ENCODE data around the gene NME4.
"Not testable (repeated sequence)": the region's sequence is repeated elsewhere in the genome, so short reads cannot be mapped to it uniquely, and the experiment has no call there.

NME4 gene

DNA sequence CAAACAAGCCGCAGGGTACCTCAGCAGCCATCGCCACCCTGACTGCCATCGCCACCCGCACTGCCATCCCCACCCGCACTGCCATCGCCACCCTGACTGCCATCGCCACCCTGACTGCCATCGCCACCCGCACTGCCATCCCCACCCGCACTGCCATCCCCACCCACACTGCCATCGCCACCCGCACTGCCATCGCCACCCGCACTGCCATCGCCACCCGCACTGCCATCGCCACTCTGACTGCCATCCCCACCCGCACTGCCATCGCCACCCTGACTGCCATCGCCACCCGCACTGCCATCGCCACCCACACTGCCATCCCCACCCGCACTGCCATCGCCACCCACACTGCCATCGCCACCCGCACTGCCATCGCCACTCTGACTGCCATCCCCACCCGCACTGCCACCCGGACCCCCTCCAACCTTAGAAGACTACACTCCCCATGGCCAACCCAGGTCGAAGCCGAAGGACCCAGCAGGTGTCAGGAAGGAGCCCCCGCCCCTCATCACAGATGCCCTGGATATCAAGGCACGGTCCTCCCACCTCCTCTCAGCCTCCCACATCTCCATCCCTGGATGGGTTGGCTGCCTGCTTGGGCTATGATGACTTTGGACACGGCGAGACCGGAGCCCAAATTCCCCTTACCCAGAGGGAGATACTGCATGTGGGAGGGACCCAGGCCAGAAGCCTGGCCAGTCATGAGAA, 18.7 kb upstream of the NME4 start:
- not testable (repeated sequence) for DNase-seq

DNA sequence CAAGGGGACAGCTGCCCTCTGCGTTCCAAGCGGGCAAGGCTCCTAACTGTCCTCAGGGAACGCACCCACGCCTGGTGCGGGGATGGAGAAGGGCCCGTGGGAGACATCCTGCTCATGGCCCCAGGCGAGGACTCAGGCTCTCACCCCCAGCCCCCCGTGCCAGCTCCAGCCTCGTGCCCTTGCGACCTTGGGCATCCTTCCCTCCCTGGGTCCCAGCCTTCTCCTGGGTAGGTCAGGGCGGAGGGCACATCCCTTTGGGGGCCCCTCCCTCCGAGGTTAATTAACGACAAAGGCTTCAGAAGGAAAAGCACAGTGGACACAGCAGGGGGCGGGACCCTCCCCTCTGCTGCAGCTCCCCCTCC, 18.2 kb upstream of the NME4 start:
- no peak for DNase-seq

DNA sequence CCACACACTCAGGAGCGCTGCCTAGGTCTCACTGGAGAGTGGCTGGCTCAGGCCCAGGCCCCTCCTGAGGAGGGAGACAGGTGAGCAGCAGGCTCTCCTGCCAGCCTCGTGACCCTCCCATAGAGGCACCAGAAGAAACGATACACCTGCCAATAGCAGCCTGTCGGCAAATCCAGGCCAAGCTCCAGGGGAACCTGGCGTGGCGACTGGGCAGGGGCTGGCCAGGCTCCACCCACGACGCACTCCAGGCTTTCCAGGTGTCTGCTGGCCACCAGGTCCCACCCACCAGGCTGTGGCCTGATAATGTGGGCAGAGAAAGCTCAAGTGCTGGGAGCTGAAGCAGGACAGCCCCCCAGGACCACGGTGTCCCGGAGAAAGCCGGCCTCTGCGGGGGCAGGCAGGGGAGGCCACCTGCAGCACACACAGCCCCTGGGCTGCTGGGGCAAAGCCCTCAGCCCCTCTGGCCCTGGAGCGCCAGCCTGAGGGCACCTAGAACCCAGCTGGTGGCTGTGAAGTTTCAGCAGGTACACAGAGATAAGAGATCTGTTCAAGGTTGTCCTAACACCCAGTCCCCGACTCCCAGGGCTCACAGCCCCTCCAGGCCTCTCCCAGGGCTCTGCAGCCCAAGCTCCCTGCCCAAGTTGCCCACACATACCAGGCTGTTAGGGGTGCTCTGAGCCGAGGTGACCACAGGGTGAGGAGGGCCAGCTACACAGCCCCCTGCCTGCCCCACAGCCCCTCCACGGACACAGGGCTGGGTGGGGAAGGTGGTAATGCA, 17.6 kb upstream of the NME4 start:
- DNase-seq: peak; percentile 94

DNA sequence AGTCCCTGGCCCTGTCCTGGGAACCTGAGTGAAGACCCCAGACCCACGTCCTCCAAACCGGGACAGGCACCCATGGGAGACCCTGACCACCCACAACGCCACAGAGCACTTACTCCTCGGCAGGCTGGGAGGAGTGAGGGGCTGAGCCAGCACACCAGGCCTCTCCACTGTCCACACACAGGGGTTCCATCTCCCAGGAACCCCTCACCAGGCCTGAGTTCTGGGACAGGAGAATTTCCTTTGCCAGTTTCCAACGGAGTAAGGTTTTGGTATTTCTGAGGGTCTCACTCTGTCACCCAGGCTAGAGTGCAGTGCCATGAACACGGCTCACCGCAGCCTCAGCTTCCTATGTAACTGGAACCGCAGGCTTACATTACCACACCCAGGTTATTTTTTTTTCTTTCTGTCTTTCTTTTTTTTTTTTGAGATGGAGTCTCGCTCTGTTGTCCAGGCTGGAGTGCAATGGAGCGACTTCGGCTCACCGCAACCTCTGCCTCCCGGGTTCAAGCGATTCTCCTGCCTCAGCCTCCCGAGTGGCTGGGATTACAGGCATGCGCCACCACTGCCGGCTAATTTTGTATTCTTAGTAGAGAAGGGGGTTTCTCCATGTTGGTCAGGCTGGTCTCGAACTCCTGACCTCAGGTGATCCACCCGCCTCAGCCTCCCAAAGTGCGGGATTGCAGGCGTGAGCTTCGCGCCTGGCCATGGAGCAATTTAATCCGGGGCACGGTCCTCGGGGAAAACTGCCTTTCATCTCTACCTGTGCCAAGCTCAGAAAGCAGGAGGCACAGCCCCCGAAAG, 16.8 kb upstream of the NME4 start:
- DNase-seq: no peak

DNA sequence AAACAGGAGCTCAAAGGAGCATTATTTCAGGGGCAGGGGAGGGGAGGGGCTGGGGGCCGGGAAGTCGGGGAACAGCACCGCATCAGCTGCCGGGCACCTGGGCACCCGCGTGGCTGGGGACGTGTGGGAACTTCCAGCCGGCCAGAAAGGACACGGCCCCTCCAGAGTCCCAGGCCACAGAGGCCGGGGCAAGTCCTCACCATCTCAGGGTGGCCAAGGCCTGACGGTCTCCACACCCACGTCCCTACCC, 16.3 kb upstream of the NME4 start:
- DNase-seq: no peak

DNA sequence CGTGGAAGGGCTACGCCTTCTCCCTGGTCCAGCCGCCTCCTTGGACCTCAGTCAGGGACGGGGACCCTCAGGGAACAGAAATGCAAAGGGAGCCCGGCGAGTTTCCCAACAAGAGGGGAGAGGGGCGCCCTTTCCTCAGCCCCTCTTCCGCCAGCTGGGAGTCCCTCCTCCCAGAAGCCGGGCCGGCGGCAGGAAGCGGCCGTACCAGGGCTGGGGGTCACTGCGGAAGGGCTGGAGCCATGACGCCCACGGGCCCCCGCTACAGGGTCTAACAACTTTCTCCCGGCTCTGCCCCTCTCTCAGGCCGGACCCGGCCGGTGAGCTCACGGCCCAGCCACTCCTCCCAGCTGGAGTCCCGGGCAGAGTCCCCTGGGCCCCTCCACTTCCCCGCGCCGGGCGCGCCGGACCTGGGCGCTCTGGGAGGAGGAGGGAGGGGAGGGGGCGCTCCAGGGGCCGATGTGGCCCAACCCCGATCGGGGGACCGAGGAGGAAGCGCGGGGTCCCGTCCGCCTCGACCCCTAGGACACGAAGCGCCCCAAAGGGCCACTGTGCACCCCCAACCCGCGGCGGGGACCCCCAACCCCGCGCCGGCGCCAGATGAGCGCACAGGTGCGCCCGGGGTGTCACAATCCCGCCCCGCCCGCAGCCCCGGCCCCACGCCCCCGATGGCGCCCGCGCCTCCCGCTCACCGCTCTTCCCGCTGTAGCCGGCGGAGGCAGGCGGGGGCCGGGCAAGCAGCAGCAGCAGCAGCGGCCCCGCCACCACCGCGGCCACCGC, 15.8 kb upstream of the NME4 start:
- no peak for DNase-seq

DNA sequence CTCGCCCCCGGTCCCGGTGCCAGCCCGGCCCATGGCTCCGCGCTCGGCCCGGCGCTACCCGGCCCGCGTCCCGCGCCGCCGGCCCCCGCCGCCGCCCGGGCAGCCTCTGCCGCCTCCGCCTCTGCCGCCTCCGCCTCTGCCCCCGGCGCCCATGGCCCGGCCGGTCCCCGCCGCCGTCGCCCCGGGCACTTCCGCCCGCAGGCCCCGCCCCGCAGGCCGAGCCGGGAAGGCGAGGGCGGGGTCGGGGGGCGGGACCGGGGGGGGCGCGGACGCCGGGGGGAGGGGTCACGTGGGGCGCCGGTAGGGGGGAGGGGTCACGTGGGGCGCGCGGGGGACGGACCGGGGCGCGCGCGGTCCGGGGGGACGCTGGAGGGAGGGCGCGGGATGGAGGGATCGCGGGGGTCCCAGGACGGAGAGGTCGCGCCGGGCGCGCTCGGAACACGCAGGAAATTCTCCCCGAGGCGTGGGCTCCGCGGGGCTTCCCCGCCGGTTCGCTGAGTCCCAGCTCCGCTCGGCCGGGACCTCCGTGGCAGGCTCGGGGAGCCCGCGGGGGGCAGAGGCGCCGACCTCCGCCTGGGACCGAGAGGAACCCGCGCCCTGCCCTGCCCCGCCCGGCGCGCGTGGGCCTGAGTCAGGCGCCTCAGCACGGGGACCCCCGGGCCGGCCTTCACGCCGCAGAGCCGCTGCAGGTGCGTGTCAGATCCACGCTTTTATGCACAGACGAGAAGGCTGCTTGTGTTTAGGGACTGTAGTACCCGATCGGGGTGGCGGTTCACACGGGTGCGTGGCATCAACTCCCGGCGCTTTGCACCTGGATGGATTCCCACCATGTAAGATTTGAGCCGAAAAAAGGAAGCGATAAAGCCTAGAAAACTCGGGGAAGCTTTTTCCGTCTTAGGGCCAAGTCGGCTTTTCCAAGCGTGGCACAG, 14.9 kb upstream of the NME4 start, which contains the start of gene PGAP6:
TSS of gene PGAP6 (minus strand) at position 190 of the 929 bp plus-strand sequence. CDS start at position 33, 157 bp downstream.
- no peak for DNase-seq

DNA sequence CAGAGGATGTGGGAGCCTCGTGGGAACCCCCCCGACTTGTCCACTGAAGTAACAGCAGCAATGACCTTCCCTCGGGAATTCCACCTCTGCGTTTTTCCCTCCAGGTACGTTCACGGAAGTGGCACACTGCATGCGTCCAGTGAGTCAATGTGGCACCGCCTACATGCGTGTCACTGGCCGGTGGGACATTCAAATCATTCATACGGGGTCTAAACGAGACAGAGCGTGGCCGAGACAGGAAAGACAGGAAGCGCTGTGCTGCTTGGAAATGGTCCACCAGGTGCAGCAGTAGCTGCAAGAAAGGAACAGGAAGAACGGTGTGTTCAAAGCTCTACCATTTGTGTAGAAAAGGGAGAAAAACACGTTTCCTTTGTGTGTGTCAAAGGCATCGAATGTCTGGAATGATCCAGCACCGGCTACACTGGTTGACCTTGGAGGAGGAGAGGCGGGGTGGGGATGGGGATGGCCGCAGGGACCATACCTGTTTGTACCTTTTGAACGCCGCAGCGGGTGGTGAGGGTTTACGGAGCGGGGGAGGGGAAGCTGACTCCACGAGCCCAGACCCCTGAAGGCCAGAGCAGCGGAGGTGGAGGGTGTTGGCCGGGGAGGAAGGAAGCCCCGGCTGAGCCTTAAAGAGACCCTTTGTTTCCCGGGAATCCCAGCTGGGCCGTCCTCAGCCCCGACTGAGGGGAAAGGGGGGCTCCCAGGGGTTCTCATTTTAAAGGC, 13.5 kb upstream of the NME4 start:
- peak; percentile 77 for DNase-seq

DNA sequence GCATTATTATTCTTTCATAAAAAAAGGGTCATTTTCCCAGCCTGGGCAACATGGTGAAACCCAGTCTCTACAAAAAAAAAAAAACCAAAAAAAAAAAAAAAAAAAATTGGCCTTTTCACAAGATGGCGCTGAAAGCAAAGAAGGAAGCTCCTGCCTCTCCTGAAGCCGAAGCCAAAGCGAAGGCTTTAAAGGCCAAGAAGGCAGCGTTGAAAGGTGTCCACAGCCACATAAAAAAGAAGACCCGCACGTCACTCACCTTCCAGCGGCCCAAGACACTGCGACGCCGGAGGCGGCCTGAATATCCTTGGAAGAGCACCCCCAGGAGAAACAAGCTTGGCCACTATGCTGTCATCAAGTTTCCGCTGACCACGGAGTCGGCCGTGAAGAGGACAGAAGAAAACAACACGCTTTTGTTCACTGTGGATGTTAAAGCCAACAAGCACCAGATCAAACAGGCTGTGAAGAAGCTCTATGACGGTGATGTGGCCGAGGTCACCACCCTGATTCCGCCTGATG, 10.3 kb upstream of the NME4 start:
- no peak for DNase-seq

DNA sequence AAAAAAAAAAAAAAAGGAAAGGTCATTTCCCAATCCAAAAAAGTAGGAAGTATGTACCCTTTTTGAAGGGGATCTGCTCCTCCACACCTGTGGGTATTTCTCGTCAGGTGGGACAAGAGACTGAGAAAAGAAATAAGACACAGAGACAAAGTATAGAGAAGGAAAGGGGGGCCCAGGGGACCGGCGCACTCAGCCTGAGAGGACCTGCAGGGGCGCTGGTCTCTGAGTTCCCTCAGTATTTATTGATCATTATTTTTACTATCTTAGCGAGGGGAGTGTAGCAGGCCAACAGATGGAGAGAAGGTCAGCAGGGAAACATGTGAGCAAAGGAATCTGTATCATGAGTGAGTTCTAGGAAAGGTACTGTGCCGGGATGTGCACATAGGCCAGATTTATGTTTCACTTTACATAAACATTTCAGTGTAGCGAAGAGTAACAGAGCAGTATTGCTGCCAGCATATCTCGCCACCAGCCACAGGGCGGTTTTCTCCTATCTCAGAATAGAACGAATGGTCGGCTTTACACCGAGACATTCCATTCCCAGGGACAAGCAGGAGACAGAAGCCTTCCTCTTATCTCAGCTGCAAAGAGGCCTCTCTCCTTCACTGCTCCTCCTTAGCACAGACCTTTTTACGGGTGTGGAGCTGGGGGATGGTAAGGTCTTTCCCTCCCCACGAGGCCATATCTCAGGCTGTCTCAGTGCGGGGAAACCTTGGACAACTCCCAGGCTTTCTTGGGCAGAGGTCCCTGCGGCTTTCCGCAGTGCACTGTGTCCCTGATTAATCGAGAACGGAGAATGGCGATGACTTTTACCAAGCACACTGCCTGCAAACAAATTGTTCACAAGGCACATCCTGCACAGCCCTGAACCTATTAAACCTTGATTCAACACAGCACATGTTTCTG, 9.0 kb upstream of the NME4 start:
- not testable (repeated sequence) for DNase-seq

DNA sequence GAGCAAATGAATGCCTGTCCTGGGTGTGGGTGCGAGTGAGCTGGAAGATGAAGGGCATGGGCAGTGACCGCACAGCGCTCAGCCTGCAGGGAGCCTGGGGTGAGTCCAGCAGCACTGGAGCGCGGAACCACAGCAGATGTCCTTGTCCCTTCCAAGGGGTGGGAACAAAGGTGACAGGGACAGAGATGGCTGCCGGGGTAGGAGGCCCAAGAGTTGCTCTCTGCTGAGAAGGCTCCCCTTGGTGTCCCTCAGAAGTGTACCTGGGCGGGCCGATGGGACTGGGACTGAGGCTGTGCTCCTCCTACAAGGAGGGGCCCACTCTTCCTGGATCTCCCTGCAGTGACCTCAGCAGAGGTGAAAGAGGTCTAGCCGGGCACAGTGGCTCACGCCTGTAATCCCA, 7.6 kb upstream of the NME4 start:
- DNase-seq: no peak

DNA sequence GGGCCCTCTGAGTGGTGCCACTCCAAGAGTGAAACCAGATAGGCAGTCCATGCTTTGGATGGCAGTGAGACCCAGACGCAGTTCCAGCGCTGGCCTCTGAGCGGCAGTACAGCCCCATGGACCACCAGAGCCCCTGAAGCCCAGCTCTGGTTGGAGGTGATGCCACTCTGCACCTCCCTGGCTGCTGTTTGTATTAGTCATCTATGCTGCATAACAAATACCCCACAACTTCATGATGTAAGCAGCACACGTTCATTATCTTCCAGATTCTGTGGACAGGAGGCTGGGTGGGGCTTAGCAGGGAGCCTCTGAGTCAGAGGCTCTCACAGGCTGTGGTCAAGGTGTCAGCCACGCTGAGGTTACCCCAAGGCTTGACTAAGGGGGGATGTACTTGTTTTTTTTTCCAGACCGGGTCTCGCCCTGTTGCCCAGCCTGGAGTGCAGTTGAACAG, 5.1 kb upstream of the NME4 start:
- DNase-seq: no peak

DNA sequence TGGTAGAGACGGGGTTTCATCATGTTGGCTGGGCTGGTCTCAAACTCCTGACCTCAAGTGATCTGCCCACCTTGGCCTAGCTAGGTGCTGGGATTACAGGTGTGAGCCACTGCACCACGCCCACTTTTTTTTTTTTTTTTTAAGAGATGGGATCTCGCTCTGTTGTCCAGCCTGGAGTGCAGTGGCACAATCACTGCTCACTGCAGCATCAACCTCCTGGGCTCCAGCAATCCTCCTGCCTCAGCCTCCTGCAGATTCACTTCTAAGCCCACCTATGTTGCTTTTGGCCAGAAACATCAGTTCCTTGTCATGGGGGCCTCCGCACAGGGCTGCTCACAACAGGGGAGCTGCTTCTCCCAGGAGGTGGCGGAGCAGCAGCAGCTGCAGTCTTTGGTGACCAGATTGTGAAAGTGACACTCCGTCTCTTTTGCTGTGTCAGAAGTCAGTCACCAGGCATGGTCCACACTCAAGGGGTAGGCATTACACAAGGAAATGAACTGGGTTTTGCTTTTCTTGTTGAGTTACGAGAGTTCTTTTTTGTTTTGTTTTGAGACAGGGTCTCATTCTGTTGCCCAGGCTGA, 4.5 kb upstream of the NME4 start:
- DNase-seq: no peak

DNA sequence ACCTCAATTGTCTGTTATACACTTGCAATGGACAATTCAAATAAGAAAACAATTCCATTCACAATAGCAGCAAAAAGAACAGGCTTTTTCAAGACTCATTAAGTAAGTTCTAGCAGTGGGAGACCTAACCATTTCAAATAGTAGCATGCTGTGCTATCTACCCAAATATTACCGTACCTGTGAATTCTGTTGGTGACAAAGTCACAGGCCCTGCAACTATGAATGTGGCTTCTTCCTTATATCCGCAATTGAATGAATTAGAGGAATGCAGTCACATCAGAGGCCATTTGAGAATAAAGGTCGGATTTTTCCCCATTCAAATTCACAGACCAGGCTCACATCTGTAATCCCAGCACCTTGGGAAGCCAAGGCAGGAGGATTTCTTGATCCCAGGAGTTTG, 800 bp upstream of the NME4 start:
- DNase-seq: peak; percentile 23

DNA sequence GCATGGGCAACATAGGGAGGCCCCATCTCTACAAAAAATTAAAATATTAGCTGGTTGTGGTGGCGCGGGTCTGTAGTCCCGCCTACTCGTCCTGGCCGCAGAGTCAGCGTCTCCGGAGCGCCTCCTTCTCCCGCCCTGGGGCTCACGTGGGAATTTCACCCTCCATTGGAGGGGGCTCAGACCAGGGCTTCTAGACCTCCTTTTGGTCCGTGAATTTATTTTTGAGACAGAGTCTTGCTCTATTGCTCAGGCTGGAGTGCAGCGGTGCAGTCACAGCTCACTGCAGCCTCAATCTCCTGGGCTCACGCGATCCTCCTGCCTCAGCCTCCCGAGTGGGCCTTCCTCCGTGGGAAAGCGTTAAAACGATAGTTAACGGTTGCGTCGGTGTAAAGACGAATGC, 394 bp upstream of the NME4 start:
- DNase-seq: no peak

DNA sequence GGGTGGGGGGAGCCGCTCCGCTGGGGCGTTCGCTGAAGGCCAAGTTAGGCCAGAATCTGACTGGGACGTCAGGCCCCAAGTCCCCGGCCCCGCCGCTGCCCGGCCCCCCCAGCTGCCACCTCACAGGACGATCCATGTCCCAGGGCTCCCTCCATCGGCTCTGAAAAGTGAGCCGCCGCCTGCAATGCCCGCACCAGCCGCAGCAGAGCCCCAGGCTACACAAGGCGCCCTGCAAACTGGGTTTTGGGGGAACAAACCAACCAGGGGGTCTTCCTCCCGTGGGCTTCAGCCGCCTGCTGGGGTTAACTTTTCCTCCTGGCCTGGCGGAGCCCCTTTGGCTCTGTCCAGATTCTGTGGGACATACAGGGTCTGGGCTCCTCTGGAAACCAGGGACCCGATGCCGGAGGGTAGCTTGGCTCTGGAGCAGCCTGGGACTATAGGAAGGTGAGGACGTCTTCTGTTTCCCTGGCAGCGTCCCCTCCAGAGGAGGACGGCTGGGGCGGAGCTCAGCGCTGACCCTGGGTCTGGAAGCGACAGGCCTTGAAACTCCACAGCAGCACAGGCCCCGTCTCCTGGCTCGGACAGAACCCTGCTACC, 835 bp downstream of the NME4 start:
- DNase-seq: no peak

DNA sequence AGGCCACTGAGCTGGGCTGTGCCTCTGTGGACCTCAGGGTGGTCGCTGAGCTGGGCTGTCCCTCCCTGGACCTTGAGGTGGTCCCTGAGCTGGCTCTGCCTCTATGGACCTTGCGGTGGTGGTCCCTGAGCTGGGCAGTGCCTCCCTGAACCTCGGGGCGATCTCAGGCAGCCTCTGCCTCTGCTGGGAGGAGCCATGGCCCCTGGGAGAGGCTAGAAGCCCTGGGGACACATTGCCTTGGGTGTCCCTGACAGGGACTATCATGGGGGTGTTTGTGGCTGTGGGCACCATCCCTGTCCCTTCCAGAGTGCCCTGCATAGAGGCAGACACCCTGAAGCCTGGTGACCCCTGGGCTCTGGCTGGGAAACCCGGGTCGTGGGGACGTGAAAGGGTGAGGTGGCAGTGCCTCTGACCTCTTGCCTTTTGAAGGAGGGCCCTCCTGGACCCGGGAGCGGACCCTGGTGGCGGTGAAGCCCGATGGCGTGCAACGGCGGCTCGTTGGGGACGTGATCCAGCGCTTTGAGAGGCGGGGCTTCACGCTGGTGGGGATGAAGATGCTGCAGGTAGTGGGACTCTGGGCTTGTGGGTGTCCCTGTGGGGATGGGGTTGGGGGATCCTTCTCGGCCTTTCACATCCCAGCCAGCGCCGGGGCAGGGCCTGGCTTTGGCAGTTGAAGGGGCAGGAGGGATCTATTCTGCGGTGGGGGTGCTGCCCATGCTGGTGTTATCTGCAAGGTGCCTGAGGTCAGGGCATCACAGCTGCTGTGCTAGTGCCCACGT, 1.8 kb downstream of the NME4 start:
- no peak for DNase-seq

DNA sequence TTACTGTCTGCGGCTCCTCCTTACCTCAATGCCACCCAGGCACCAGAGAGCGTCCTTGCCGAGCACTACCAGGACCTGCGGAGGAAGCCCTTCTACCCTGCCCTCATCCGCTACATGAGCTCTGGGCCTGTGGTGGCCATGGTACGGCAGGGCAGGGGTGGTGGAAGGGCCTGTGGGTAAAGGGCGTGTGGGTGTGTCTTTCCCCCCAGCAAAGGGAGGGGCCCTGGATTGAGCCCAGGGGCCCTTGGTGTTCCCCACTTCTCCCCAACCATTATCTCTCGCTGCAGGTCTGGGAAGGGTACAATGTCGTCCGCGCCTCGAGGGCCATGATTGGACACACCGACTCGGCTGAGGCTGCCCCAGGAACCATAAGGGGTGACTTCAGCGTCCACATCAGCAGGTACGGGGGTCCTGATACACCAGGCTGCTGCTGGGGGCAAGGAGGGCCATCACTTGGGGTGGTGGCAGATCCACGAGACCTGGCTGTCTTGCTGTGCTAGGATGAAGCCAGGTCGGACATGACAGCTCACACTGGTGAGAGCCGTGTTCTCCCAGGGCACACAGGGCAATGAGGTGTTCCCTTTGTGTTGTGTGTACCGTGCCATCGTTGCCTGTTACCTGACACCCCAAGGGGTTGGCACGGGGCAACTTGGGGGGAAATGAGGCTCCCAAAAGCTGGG, 2.5 kb downstream of the NME4 start:
- no peak for DNase-seq
